Suprapubic skin (tissue), 4 donors: ENCODE measurements around the gene SPAG16.

Experiments
- CTCF ChIP-seq, 2 donors: fragments of 200-600 bp in 1 of 2; fragments of 450-650 bp in 1 of 2; sonication (generic) in 1 of 2; IDR thresholded peaks; one replicate each; pipeline ENCODE4 v1.5.1; 2016 to 2019; ENCODE audit warnings: antibody characterized with exemption in 2 of 2, mild to moderate bottlenecking in 1 of 2, moderate library complexity in 1 of 2
- EP300 ChIP-seq: sonication (generic); formaldehyde crosslinking; IDR thresholded peaks from one replicate; pipeline ENCODE4 v1.6.1; 2017; ENCODE audit warnings: antibody characterized with exemption
- POLR2AphosphoS5 ChIP-seq, 3 donors: sonication (generic); formaldehyde crosslinking; IDR thresholded peaks; one replicate each; pipeline ENCODE4 v1.6.1; 2017; ENCODE audit warnings: antibody characterized with exemption in 3 of 3

- no peak for TF ChIP-seq CTCF (IDR thresholded peaks at IDR 0.05)
- TF ChIP-seq POLR2AphosphoS5 (IDR thresholded peaks at IDR 0.05) = no peak
- TF ChIP-seq EP300 = no peak
Observed at GRCh38 chr2:213253162-213253561, 31.1 kb upstream of the SPAG16 start.
